PFSK-1 (cell line): ENCODE data around the gene TRIM5.

Experiments
- FOXP2 ChIP-seq: optimal IDR thresholded peaks from 2 replicates; pipeline ENCODE3; 2011; ENCODE audit warnings: borderline replicate concordance, control low read depth, inconsistent platforms; ENCODE audit not compliant: insufficient read depth; ENCODE audit errors: extremely low read length, extremely low read depth
- POLR2AphosphoS5 ChIP-seq: IDR thresholded peaks from 2 replicates; pipeline ENCODE4 v1.6.1; 2012; ENCODE audit warnings: low read depth, mild to moderate bottlenecking, control low read depth, low read length, moderate library complexity
- SIN3A ChIP-seq: IDR thresholded peaks from 2 replicates; pipeline ENCODE4 v1.6.1; 2012; ENCODE audit warnings: mild to moderate bottlenecking, low read length, moderate library complexity, borderline replicate concordance; ENCODE audit not compliant: insufficient read depth
- TAF1 ChIP-seq: IDR thresholded peaks from 2 replicates; pipeline ENCODE4 v1.6.1; 2012; ENCODE audit warnings: low read length, control low read depth, borderline replicate concordance; ENCODE audit not compliant: insufficient read depth
- TF ChIP-seq, protein P1 (sequence below), 2 experiments: IDR thresholded peaks; 2 replicates each; pipeline versions ENCODE4 v1.6.1 to v1.8.0; 2011 to 2012; ENCODE audit warnings: low read depth in 2 of 2, low read length in 2 of 2, control low read depth in 1 of 2, inconsistent platforms in 1 of 2, mild to moderate bottlenecking in 1 of 2, moderate library complexity in 1 of 2; ENCODE audit not compliant: insufficient read depth in 1 of 2

Gene TRIM5

GRCh38 chr11:5621580-5621979, 63.3 kb downstream of the TRIM5 start:
- TF ChIP-seq POLR2AphosphoS5, result no peak
- no peak for TF ChIP-seq SIN3A
- TF ChIP-seq TAF1, result no peak
- TF ChIP-seq, protein P1, sequence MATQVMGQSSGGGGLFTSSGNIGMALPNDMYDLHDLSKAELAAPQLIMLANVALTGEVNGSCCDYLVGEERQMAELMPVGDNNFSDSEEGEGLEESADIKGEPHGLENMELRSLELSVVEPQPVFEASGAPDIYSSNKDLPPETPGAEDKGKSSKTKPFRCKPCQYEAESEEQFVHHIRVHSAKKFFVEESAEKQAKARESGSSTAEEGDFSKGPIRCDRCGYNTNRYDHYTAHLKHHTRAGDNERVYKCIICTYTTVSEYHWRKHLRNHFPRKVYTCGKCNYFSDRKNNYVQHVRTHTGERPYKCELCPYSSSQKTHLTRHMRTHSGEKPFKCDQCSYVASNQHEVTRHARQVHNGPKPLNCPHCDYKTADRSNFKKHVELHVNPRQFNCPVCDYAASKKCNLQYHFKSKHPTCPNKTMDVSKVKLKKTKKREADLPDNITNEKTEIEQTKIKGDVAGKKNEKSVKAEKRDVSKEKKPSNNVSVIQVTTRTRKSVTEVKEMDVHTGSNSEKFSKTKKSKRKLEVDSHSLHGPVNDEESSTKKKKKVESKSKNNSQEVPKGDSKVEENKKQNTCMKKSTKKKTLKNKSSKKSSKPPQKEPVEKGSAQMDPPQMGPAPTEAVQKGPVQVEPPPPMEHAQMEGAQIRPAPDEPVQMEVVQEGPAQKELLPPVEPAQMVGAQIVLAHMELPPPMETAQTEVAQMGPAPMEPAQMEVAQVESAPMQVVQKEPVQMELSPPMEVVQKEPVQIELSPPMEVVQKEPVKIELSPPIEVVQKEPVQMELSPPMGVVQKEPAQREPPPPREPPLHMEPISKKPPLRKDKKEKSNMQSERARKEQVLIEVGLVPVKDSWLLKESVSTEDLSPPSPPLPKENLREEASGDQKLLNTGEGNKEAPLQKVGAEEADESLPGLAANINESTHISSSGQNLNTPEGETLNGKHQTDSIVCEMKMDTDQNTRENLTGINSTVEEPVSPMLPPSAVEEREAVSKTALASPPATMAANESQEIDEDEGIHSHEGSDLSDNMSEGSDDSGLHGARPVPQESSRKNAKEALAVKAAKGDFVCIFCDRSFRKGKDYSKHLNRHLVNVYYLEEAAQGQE (IDR thresholded peaks at IDR 0.05; ENCODE audit: insufficient read depth in 1 of 2, low read depth in 2 of 2, low read length in 2 of 2), result no peak
- TF ChIP-seq FOXP2, result no peak

DNA sequence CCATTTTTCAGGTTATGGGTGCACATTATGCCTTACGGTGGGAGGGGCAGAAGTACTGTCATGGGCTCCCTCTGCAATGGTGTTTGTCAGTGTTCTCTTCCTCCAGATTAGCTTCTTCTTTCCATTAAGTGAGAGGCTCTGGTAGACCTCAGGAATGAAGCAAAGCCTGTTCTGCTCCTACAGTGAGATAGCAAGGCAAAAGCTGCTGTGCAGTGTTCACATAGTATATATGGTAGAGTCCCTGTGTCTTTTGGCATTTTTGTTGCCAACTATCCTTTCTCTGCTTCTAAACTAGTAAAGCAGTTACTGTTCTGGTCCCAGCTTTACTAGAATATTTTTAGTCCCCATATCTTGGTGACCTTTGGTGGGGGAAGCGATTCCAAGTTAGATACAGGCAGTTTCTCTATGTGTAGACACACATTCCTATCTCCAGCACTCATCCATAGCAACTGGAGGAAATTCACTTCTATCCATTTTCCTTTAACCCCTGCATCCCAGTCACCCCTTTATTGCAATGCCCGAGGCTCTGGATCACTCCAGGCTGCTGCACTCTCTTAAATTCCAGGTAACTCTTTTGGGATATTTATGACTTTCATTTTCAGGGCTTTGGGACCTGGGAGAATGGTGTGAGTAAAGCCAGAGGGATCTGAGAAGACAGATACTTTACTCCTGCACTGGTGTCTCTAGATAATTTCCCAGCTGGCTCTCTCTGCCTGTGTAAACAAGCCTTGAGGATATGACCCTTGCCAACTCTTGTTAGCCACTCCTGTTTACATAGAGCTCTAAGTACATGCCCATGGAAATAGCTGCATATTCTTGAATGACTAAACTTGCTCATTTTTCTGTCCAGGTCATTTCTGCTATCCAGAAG, 64.0 kb downstream of the TRIM5 start:
- TF ChIP-seq FOXP2 (no peak), TAF1 (no peak), SIN3A (no peak), POLR2AphosphoS5 (no peak)
- TF ChIP-seq, protein P1 (IDR thresholded peaks at IDR 0.05; ENCODE audit: insufficient read depth in 1 of 2, low read depth in 2 of 2, low read length in 2 of 2), result no peak

- no peak for TF ChIP-seq FOXP2
- no peak for TF ChIP-seq TAF1
- TF ChIP-seq, protein P1 (IDR thresholded peaks at IDR 0.05; ENCODE audit: insufficient read depth in 1 of 2, low read depth in 2 of 2, low read length in 2 of 2), result no peak
- TF ChIP-seq POLR2AphosphoS5, result no peak
- TF ChIP-seq SIN3A, result no peak
These were observed 66.1 kb downstream of the TRIM5 start for GRCh38 chr11:5618807-5619206.
